ENCODE data around the gene MAGI2. TPM values are rescaled to one million over a fixed set of nuclear protein-coding genes. Genes with fewer than 3 reads are reported as not detected.

MAGI2 gene
- total RNA-seq, 2 donors from 2014 or later = 17.9 to 21.0 TPM

GRCh38 chr7:79329464-79329863, 124.0 kb downstream of the MAGI2 start:
- DNase-seq (ENCODE audit: low spot score) = no peak
- intact Hi-C loops (cut with DNase I) = no loop called here

- intact Hi-C loops (cut with DNase I) = no loop called here
Observed at GRCh38 chr7:79320741-79321473, 132.6 kb downstream of the MAGI2 start.

GRCh38 chr7:79319369-79319768, 134.1 kb downstream of the MAGI2 start:
- intact Hi-C loops (cut with DNase I) = no loop called here
- DNase-seq (ENCODE audit: low spot score) = no peak

More at GRCh38 chr7:79320741-79321473, 132.6 kb downstream of the MAGI2 start:
- no peak for DNase-seq (ENCODE audit: low spot score)

- DNase-seq (ENCODE audit: low spot score) = no peak
- intact Hi-C loops (cut with DNase I) = no loop called here
Observed at GRCh38 chr7:79317728-79318127, 135.7 kb downstream of the MAGI2 start.

- intact Hi-C loops (cut with DNase I) = no loop called here
- no peak for DNase-seq (ENCODE audit: low spot score)
Observed at GRCh38 chr7:79312022-79312421, 141.4 kb downstream of the MAGI2 start.

- no peak for DNase-seq (ENCODE audit: low spot score)
- intact Hi-C loops (cut with DNase I) = no loop called here
Observed at GRCh38 chr7:79308192-79308591, 145.3 kb downstream of the MAGI2 start.

- DNase-seq (ENCODE audit: low spot score) = no peak
- intact Hi-C loops (cut with DNase I) = no loop called here
Observed at GRCh38 chr7:79307376-79307775, 146.1 kb downstream of the MAGI2 start.

GRCh38 chr7:79304711-79305110, 148.8 kb downstream of the MAGI2 start:
- intact Hi-C loops (cut with DNase I) = no loop called here
- DNase-seq (ENCODE audit: low spot score) = no peak

GRCh38 chr7:79302293-79302692, 151.2 kb downstream of the MAGI2 start:
- no peak for DNase-seq (ENCODE audit: low spot score)
- intact Hi-C loops (cut with DNase I) = no loop called here

GRCh38 chr7:79301419-79301818, 152.0 kb downstream of the MAGI2 start:
- intact Hi-C loops (cut with DNase I) = no loop called here
- DNase-seq (ENCODE audit: low spot score) = no peak

GRCh38 chr7:79300573-79300972, 152.9 kb downstream of the MAGI2 start:
- DNase-seq (ENCODE audit: low spot score) = no peak
- intact Hi-C loops (cut with DNase I) = no loop called here

- intact Hi-C loops (cut with DNase I) = loop anchor here in 1 of 2 donors (5.0 kb wide), 1 partner anchor 154 kb away; the partner anchor contains the start of gene MAGI2
- DNase-seq (ENCODE audit: low spot score) = no peak
Observed at GRCh38 chr7:79298145-79298760, 155.2 kb downstream of the MAGI2 start.

- intact Hi-C loops (cut with DNase I) = loop anchor here in 1 of 2 donors (5.0 kb wide), 1 partner anchor 156 kb away; the partner anchor contains the start of gene MAGI2
- DNase-seq (ENCODE audit: low spot score) = no peak
Observed at GRCh38 chr7:79296553-79297320, 156.7 kb downstream of the MAGI2 start.

GRCh38 chr7:79293655-79294142, 159.8 kb downstream of the MAGI2 start:
- DNase-seq (ENCODE audit: low spot score) = peak; percentile 44
- intact Hi-C loops (cut with DNase I) = loop anchor here in 1 of 2 donors (5.0 kb wide), 1 partner anchor 729 kb away; no protein-coding TSS in a partner anchor

GRCh38 chr7:79292834-79293233, 160.6 kb downstream of the MAGI2 start:
- no peak for DNase-seq (ENCODE audit: low spot score)
- intact Hi-C loops (cut with DNase I) = loop anchor here in 1 of 2 donors (5.0 kb wide), 1 partner anchor 729 kb away; no protein-coding TSS in a partner anchor

- intact Hi-C loops (cut with DNase I) = loop anchor here in 1 of 2 donors (5.0 kb wide), 1 partner anchor 731 kb away; no protein-coding TSS in a partner anchor
- DNase-seq (ENCODE audit: low spot score) = no peak
Observed at GRCh38 chr7:79291498-79291865, 162.0 kb downstream of the MAGI2 start.

GRCh38 chr7:79290841-79291497, 162.5 kb downstream of the MAGI2 start:
- intact Hi-C loops (cut with DNase I) = loop anchor here in 1 of 2 donors (5.0 kb wide), 1 partner anchor 731 kb away; no protein-coding TSS in a partner anchor
- DNase-seq (ENCODE audit: low spot score) = no peak

GRCh38 chr7:79290398-79290797, 163.1 kb downstream of the MAGI2 start:
- intact Hi-C loops (cut with DNase I) = loop anchor here in 1 of 2 donors (5.0 kb wide), 1 partner anchor 732 kb away; no protein-coding TSS in a partner anchor
- DNase-seq (ENCODE audit: low spot score) = no peak

- intact Hi-C loops (cut with DNase I) = no loop called here
- no peak for DNase-seq (ENCODE audit: low spot score)
Observed at GRCh38 chr7:79288655-79289054, 164.8 kb downstream of the MAGI2 start.

All from posterior vena cava (tissue), 2 donors.